Endothelial cell (in vitro differentiated cells): Measurements from ENCODE around the gene HNRNPU. TPM values are rescaled to one million over a fixed set of nuclear protein-coding genes. Genes with fewer than 3 reads are reported as not detected.

Source experiments
- DNase-seq: peaks from one replicate; pipeline ENCODE4 v3.0.0; 2021; ENCODE audit warnings: low spot score
- H3K27ac Mint-ChIP-seq: one replicate; pipeline ENCODE4 v1.8.0; 2021; ENCODE audit warnings: mixed read lengths, inconsistent platforms; ENCODE audit not compliant: unreplicated experiment
- H3K27me3 Mint-ChIP-seq: one replicate; pipeline ENCODE4 v1.8.0; 2021; ENCODE audit warnings: mild to moderate bottlenecking, moderate library complexity, mixed read lengths, inconsistent platforms; ENCODE audit not compliant: unreplicated experiment
- H3K36me3 Mint-ChIP-seq: one replicate; pipeline ENCODE4 v1.8.0; 2021; ENCODE audit warnings: mild to moderate bottlenecking, low read depth, mixed read lengths, inconsistent platforms; ENCODE audit not compliant: unreplicated experiment
- H3K4me1 Mint-ChIP-seq: one replicate; pipeline ENCODE4 v1.8.0; 2021; ENCODE audit warnings: mild to moderate bottlenecking, mixed read lengths, inconsistent platforms; ENCODE audit not compliant: unreplicated experiment
- H3K4me3 Mint-ChIP-seq: one replicate; pipeline ENCODE4 v1.8.0; 2021; ENCODE audit warnings: mild to moderate bottlenecking, mixed read lengths, inconsistent platforms; ENCODE audit not compliant: unreplicated experiment
- H3K9me3 Mint-ChIP-seq: one replicate; pipeline ENCODE4 v1.8.0; 2021; ENCODE audit warnings: mixed read lengths, inconsistent platforms; ENCODE audit not compliant: unreplicated experiment
- CTCF ChIP-seq: fragments of 200-600 bp; sonication (generic); IDR thresholded peaks from one replicate; pipeline ENCODE4 v1.5.0; 2021; ENCODE audit warnings: antibody characterized with exemption; ENCODE audit not compliant: unreplicated experiment
- total RNA-seq: library from RNA; stranded (reverse); fragmentation: NEBNext Ultra II Directional; extraction: Animal tissue kit (Norgen Biotek cat#: 25700); gene quantifications from one replicate; pipeline ENCODE4 v1.2.1, GENCODE V29; 2021; ENCODE audit not compliant: unreplicated experiment

The HNRNPU gene
- total RNA-seq, 1 donor from 2014 or later = 381 TPM

- H3K27ac Mint-ChIP-seq = no peak overlapping the region
Measured at GRCh38 chr1:244802041-244802440, 62.3 kb downstream of the HNRNPU start.

GRCh38 chr1:244801246-244801645, 63.1 kb downstream of the HNRNPU start:
- no peak overlapping the region for H3K27ac Mint-ChIP-seq
- H3K4me1 Mint-ChIP-seq = no peaks in the 10 kb centered on the region
- no peaks in the 10 kb centered on the region for H3K27me3 Mint-ChIP-seq
- TF ChIP-seq CTCF = peak; percentile 80
- H3K4me3 Mint-ChIP-seq = no peak overlapping the region
- DNase-seq = peak; percentile 15
- H3K36me3 Mint-ChIP-seq = no peaks in the 10 kb centered on the region
- no peaks in the 10 kb centered on the region for H3K9me3 Mint-ChIP-seq

More at GRCh38 chr1:244802041-244802440, 62.3 kb downstream of the HNRNPU start:
- no peaks in the 10 kb centered on the region for H3K36me3 Mint-ChIP-seq
- no peak overlapping the region for H3K4me3 Mint-ChIP-seq
- no peak for DNase-seq
- H3K27me3 Mint-ChIP-seq = no peaks in the 10 kb centered on the region
- no peak for TF ChIP-seq CTCF
- no peaks in the 10 kb centered on the region for H3K4me1 Mint-ChIP-seq
- H3K9me3 Mint-ChIP-seq = no peaks in the 10 kb centered on the region

GRCh38 chr1:244800821-244801220, 63.5 kb downstream of the HNRNPU start:
- TF ChIP-seq CTCF = no peak
- Mint-ChIP-seq H3K4me1 (no peaks in the 10 kb centered on the region), H3K36me3 (no peaks in the 10 kb centered on the region), H3K4me3 (no peak overlapping the region), H3K27ac (no peak overlapping the region), H3K9me3 (no peaks in the 10 kb centered on the region), H3K27me3 (no peaks in the 10 kb centered on the region)
- DNase-seq = no peak

Other genes starting within 250 kb of the HNRNPU start
- gene DESI2, start 211.4 kb downstream of the HNRNPU start, total RNA-seq = 52.5 TPM
- 9.6 TPM for gene COX20, start 28.9 kb downstream of the HNRNPU start, total RNA-seq